Measurements from ENCODE around the gene ZNF442.
"Not testable (repeated sequence)": the region's sequence is repeated elsewhere in the genome, so short reads cannot be mapped to it uniquely, and the experiment has no call there.

ZNF442 gene

DNA sequence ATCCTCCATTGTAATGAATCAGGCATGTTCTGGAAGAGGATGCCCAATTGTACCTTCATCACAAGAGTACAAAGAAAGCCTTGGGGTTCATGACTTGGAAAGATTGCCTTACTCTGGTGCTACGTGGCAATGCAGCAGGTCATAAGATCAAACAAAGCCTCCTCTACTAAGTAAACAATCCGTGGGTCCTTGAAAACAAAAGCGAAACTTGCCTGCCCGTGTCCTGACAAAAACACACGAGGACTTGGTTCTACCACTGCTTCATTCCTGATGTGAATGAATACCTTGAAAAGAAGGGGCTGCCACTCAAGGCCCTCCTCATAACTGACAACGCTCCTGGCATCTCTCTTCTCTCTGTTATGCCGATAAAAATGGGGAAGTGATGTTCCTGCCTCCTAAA lies 50.9 kb downstream of the ZNF442 start:
- no peaks in the 10 kb centered on the region for H3F3A ChIP-seq (ENCODE audit: insufficient read depth, low read length)
- peak overlapping the region; percentile 20; the same call in 1 of the 2 replicates for H3K27ac ChIP-seq (ENCODE audit: low read length)
- peak; percentile 80 for DNase-seq
- no peaks in the 10 kb centered on the region for H4K20me1 ChIP-seq (ENCODE audit: insufficient read depth, low read length)
- H3K9me3 ChIP-seq (replicated peaks; ENCODE audit: insufficient read depth, low read length): no peaks in the 10 kb centered on the region
- H3K9ac ChIP-seq (ENCODE audit: low read length): peak overlapping the region; percentile 16; the same call in 1 of the 2 replicates
- peak overlapping the region; percentile 48 for H3K4me3 ChIP-seq (ENCODE audit: low read length)
- no peaks in the 10 kb centered on the region for H3K9me2 ChIP-seq (replicated peaks; ENCODE audit: insufficient read depth, low read length)
- no peaks in the 10 kb centered on the region for H3K36me3 ChIP-seq (replicated peaks; ENCODE audit: insufficient read depth, low read length)
- H3K4me1 ChIP-seq (ENCODE audit: low read length): no peaks in the 10 kb centered on the region
- no peaks in the 10 kb centered on the region for H3K79me2 ChIP-seq (ENCODE audit: low read length)
- peak overlapping the region; percentile 64 for H3K4me2 ChIP-seq (ENCODE audit: low read depth, low read length)
- H3K27me3 ChIP-seq (replicated peaks; ENCODE audit: insufficient read depth, low read length): no peaks in the 10 kb centered on the region
- H2AFZ ChIP-seq (ENCODE audit: low read length): peak overlapping the region; percentile 81
- TF ChIP-seq EZH2 (optimal IDR thresholded peaks at IDR 0.05; ENCODE audit: low read depth, low read length): no peak
- TF ChIP-seq, protein P1, sequence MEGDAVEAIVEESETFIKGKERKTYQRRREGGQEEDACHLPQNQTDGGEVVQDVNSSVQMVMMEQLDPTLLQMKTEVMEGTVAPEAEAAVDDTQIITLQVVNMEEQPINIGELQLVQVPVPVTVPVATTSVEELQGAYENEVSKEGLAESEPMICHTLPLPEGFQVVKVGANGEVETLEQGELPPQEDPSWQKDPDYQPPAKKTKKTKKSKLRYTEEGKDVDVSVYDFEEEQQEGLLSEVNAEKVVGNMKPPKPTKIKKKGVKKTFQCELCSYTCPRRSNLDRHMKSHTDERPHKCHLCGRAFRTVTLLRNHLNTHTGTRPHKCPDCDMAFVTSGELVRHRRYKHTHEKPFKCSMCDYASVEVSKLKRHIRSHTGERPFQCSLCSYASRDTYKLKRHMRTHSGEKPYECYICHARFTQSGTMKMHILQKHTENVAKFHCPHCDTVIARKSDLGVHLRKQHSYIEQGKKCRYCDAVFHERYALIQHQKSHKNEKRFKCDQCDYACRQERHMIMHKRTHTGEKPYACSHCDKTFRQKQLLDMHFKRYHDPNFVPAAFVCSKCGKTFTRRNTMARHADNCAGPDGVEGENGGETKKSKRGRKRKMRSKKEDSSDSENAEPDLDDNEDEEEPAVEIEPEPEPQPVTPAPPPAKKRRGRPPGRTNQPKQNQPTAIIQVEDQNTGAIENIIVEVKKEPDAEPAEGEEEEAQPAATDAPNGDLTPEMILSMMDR (IDR thresholded peaks at IDR 0.05; ENCODE audit: low read length): no peak
- no peak for TF ChIP-seq EZH2phosphoT487 (IDR thresholded peaks at IDR 0.05; ENCODE audit: low read length)

DNA sequence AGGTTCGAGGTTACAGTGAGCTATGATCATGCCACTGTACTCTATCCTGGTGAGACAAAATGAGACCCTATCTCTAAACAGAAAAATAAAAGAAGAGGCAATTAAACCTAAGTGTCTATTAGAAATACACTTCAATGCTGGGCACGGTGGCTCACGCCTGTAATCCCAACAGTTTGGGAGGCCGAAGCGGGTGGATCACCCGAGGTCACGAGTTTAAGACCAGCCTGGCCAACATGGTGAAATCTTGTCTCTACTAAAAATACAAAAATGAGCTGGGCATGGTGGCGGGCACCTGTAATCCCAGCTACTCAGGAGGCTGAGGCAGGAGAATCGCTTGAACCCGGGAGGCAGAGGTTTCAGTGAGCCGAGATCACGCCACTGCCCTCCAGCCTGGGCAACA lies 56.6 kb downstream of the ZNF442 start:
- H4K20me1 ChIP-seq (ENCODE audit: insufficient read depth, low read length); H3K9ac ChIP-seq (ENCODE audit: low read length); H3K4me1 ChIP-seq (ENCODE audit: low read length); H3K9me2 ChIP-seq (replicated peaks; ENCODE audit: insufficient read depth, low read length); H3F3A ChIP-seq (ENCODE audit: insufficient read depth, low read length); H3K9me3 ChIP-seq (replicated peaks; ENCODE audit: insufficient read depth, low read length); H3K27me3 ChIP-seq (replicated peaks; ENCODE audit: insufficient read depth, low read length); H3K27ac ChIP-seq (ENCODE audit: low read length); H3K36me3 ChIP-seq (replicated peaks; ENCODE audit: insufficient read depth, low read length); H2AFZ ChIP-seq (ENCODE audit: low read length); DNase-seq; H3K4me2 ChIP-seq (ENCODE audit: low read depth, low read length); H3K4me3 ChIP-seq (ENCODE audit: low read length); H3K79me2 ChIP-seq (ENCODE audit: low read length): not testable (repeated sequence)

Measured in MM.1S (cell line).